ENCODE measurements around the gene NYNRIN.
"Not testable (repeated sequence)": the region's sequence is repeated elsewhere in the genome, so short reads cannot be mapped to it uniquely, and the experiment has no call there.

NYNRIN gene

DNA sequence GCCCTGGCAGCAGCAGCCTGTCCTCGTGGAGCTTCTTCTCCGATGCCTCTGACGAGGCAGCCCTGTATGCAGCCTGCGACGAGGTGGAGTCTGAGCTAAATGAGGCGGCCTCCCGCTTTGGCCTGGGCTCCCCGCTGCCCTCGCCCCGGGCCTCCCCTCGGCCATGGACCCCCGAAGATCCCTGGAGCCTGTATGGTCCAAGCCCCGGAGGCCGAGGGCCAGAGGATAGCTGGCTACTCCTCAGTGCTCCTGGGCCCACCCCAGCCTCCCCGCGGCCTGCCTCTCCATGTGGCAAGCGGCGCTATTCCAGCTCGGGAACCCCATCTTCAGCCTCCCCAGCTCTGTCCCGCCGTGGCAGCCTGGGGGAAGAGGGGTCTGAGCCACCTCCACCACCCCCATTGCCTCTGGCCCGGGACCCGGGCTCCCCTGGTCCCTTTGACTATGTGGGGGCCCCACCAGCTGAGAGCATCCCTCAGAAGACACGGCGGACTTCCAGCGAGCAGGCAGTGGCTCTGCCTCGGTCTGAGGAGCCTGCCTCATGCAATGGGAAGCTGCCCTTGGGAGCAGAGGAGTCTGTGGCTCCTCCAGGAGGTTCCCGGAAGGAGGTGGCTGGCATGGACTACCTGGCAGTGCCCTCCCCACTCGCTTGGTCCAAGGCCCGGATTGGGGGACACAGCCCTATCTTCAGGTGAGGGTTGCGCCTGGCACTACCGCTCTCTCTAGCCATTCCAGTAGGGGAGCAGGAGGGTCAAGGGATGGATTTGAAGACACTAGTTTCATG, 28.7 kb upstream of the NYNRIN start:
- DNase-seq (ENCODE audit: low spot score) = peak; percentile 28

- peak; percentile 46 for DNase-seq (ENCODE audit: low spot score)
These were observed 28.1 kb upstream of the NYNRIN start for GRCh38 chr14:24370748-24371147.

DNA sequence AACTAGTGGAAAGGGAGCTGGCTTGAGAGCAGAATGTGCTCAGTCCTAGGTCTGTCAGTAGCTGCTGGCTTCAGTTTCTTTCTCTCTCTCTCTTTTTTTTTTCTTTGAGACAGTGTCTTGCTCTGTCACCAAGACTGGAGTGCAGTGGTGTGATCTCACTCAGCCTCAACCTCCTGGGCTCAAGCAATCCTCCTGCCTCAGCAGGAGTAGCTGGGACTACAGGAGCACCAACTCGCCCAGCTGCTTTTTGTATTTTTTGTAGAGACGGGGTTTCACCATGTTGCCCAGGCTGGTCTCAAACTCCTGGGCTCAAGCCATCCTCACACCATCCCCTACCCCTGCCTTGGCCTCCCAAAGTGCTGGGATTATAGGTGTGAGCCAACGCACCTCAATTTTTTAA, 27.2 kb upstream of the NYNRIN start:
- not testable (repeated sequence) for DNase-seq (ENCODE audit: low spot score)

- no peak for DNase-seq (ENCODE audit: low spot score)
These were observed 25.9 kb upstream of the NYNRIN start for GRCh38 chr14:24372701-24373416.

- DNase-seq (ENCODE audit: low spot score) = no peak
These were observed 22.2 kb upstream of the NYNRIN start for GRCh38 chr14:24376448-24377070.

DNA sequence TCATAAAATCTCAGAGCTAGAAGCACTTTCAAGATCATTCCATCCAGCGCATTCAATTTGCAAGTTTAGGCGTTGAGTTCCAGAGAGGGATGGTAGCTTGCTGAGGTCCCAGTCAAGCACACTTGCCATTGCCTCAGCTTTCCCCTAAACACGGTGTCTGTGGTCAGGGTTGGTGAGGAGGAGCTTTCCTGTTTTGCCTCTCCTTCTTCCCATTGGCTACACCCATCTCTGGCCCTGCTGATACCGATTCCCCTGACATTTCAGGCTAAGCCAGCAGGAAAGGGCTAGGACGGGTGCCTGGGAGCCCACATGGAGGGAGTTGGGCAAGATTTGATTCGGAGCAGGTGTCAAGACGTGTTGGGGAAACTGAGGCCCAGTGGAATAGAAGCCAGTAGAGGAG, 21.7 kb upstream of the NYNRIN start:
- no peak for DNase-seq (ENCODE audit: low spot score)

DNA sequence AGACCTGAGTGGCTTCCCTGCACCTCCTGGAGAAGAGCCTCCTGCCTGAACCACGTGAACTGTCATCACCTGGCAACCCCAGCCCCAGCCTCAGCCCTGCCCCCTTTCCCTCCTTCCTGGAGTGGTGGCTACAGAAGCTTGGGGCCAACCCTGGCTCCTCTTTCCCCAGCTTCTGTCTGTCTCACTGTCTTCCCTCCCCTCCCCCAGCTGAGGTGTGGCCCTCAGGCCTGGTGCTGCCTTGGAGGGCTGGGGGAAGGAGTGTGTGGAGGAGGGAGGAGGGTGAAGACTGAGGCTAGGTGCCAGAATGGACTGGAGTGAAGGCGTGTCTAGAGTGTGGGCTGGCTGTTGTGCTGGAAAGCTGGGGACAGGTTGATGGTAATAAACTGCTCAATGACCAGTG, 21.1 kb upstream of the NYNRIN start:
- no peak for DNase-seq (ENCODE audit: low spot score)

DNA sequence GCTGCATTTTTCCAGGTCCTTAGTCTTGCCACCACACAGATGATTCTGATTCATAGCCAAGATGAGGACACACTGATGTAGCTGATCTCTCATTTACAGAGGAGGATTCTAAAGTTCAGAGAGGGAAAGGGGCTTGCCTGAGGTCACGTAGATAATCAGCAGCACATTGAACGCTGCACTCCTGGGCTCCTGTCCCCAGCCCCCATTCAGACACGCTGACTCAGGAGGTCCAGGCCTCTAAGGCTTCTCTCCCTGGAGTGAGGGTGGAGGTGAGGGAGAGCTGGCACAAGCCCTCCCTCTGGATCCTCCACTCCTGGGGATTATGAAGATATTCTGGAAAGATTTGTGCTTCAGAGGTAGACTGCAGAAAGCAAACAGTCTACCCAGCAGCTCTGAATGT, 20.5 kb upstream of the NYNRIN start:
- DNase-seq (ENCODE audit: low spot score) = no peak

GRCh38 chr14:24378981-24379906, 19.6 kb upstream of the NYNRIN start:
- DNase-seq (ENCODE audit: low spot score) = no peak

- no peak for DNase-seq (ENCODE audit: low spot score)
These were observed 18.7 kb upstream of the NYNRIN start for GRCh38 chr14:24379907-24380730.

DNA sequence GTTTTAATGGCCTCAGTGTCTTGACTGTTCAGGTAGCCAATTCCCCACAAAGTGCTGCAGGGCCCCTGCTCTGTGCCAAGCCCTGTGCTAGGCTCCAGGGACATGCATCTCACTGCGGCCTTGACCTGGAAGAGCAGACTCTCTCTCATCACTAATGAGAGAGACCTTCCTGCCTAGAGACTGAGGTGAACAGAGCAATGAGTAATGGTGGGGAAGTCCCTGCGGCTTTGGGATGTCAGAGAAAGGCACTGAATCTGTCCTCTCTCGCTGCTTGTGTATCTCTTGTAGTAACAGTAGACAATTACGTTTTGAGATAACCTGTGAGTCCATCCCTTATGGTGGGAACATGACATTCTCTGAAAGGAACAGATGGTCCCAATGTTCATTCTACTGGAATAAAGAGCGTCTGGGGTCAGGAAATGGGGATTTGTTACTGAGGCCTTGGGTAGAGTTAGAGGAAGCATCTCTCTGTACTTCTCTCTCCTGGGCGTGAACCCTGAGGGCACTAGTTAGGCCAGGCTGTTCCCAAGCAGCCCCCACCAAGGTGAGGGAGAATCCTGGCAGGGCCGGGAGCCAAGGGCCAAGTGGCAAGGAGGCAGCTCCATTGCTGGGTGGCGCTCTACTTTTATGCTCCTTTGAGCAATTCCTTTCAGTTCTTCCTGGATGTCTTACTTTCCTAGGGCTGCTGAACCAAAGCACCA, 17.3 kb upstream of the NYNRIN start:
- DNase-seq (ENCODE audit: low spot score) = peak; percentile 94

GRCh38 chr14:24382064-24382371, 16.8 kb upstream of the NYNRIN start:
- DNase-seq (ENCODE audit: low spot score) = peak; percentile 75

DNA sequence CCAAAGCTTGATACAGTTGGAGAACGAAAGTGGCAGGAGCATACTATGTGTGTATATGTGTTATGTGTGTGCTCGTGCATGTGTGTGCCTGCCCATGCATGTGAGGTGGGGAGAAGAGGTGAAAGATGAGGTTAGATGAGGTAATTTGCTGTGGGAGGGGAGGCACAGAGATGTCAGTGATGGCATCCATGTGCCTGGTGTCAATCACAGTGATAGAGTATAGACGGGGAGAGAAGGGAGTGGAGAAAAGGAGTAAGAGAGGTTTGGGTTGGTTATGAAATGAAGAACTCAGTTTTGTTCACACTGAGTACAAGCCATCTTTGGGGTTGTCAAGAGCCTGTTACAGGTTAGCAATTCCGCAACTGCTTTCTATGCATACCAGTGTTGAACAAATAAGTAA, 14.6 kb upstream of the NYNRIN start:
- no peak for DNase-seq (ENCODE audit: low spot score)

DNA sequence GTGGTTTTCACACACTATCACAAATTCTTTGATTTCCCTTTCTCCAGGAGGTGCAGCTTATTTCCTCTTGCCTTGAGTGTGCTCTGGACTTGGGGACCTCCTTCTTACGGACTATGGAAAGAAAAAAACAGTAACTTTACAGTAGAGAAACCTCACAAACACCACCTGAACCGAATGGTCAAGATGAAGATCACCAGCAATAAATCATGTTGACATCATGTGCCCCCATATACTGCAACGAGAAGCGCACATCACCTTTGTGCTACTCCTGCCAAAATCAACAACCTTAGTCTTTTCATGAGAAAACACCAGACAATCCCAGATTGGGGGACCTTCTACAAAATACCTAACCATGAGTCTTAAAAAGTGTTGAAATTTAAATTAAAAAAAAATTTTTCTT, 13.3 kb upstream of the NYNRIN start:
- DNase-seq (ENCODE audit: low spot score) = no peak

DNA sequence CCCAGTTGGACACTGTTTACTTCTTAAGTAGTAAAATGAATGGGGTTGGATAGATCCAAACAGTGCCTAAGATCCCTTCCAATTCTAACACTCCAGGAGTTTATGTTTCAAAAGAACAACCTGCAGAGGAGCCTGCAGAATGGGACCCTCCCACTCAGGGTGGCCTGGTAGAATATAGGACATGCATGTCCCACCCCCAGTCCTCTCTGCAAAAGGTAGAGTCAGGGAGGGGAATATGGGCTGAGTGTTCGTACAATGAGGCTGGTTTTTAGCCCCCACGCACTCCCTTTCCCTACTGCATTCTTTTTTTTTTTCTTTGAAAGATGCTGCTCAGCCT, 11.8 kb upstream of the NYNRIN start:
- no peak for DNase-seq (ENCODE audit: low spot score)

GRCh38 chr14:24387579-24387978, 11.2 kb upstream of the NYNRIN start:
- DNase-seq (ENCODE audit: low spot score) = not testable (repeated sequence)

- no peak for DNase-seq (ENCODE audit: low spot score)
These were observed 10.2 kb upstream of the NYNRIN start for GRCh38 chr14:24388474-24389179.

DNA sequence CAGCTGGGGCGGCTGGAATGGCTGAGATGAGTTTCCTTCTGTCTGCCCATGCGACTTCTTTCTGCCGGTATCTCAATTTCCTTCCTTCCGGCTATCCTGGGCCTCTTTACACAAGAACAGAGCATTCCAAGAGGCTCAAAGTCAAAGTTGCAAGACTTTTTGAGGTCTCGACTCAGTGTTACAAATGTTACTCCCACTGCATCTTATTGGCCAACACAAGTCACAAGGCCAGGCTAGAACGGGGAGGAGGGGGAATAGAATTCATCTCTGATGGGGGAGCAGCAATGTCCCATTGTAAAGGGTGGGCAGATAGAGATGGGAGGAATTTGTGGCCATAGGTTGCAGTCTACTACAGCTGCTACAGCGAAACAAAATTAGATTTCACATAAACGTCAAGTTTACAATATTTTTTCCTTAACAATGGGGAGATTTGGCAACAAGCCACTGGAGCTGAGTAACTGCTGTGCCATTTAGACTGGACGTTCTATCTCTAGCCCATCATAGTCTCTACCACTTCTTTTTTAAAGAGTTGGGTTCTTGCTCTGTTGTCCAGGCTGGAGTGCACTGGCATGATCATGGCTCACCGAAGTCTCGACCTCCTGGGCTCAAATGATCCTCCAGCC, 9.5 kb upstream of the NYNRIN start:
- no peak for DNase-seq (ENCODE audit: low spot score)

DNA sequence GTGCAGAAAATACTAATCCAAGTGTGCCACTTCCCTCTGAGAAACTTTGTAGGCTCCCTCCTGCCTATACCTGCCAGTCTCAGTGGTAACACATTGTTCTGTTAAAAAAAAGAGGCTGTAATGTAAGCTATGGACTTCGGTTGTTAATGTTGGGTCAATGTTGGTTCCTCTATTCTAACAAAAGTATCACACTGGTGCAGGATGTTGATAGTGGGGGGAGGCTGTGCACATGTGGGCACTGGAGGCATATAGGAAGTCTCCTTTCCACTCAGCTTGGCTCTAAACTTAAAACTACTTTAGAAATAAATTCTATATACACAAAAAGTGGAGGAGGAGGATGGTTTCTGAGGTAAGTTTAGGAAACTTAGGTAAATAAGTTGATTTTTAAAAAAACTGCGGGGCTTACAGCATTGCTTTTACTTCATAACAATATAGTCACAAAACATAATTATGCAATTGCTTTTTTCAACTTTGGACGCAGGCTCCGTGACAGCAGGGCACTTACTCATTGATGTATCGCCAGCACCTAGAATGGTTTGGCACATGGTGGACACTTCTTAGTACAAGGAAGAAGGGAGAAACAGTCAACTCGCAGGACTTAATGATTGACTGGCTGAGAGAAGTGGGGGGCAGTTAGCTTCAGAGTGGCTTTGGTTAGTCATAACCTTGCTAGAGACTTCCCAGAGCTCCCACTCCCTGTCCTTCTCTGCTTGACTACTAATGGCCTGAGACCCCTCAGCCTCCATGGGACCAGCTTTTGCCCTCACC, 7.9 kb upstream of the NYNRIN start:
- no peak for DNase-seq (ENCODE audit: low spot score)
